GM12878 (cell line): ENCODE data around the gene EPHA5. TPM values are rescaled to one million over a fixed set of nuclear protein-coding genes. Genes with fewer than 3 reads are reported as not detected.

Source experiments
- ATAC-seq: fragments of 200-7000 bp; cut with Tn5 transposase; 3 replicates; pipeline ENCODE4 v1.9.1; 2020; ENCODE audit warnings: mild to moderate bottlenecking, moderate library complexity
- BruUV-seq: library from RNA; stranded (reverse); fragments of 400-500 nt; replicated peaks from 2 replicates; lab custom pipeline; 2021; lab: Mats Ljungman, UMichigan
- CTCF ChIA-PET: fragments of 300-600 bp; sonication (Branson Sonifier 250); formaldehyde crosslinking; extraction: SDS; loops from one replicate; lab custom pipeline; 2021; ENCODE audit warnings: inconsistent platforms; lab: Yijun Ruan, JAX
- POLR2A ChIA-PET: fragments of 350-600 bp; formaldehyde crosslinking; extraction: SDS; loops from one replicate; lab custom pipeline; 2021; ENCODE audit warnings: inconsistent platforms; lab: Charles Lee
- RAD21 ChIA-PET: fragments of 300-600 bp; sonication (Branson Sonifier 250); formaldehyde crosslinking; loops from one replicate; lab custom pipeline; 2023; ENCODE audit warnings: antibody characterized with exemption; ENCODE audit not compliant: unreplicated experiment; lab: Charles Lee
- SMC1A ChIA-PET: fragments of 300-600 bp; sonication (Branson Sonifier 250); formaldehyde crosslinking; loops from one replicate; lab custom pipeline; 2023; ENCODE audit not compliant: unreplicated experiment, uncharacterized antibody; lab: Charles Lee
- DNase-seq: peaks from one replicate; pipeline ENCODE4 v3.0.0-alpha.2; 2011; ENCODE audit warnings: low read depth, low spot score
- FAIRE-seq: peaks from 3 replicates; lab custom pipeline; 2011; peaks lifted over from hg19 to GRCh38; lab: Jason Lieb, UNC
- H2AFZ ChIP-seq: 2 replicates; pipeline ENCODE4 v1.6.0; 2011; ENCODE audit warnings: low read depth, low read length, control low read depth; ENCODE audit not compliant: control insufficient read depth
- H3K27ac ChIP-seq: 2 replicates; pipeline ENCODE4 v1.5.1; 2011; ENCODE audit warnings: control low read depth; ENCODE audit not compliant: control insufficient read depth, insufficient read depth
- H3K27me3 ChIP-seq, 2 experiments: replicated peaks in 1 of 2; 2 replicates each; pipeline versions ENCODE4 v1.6.0 to v1.6.1; 2011; ENCODE audit warnings: low read length in 1 of 2; ENCODE audit not compliant: control insufficient read depth in 2 of 2, insufficient read depth in 2 of 2
- H3K36me3 ChIP-seq, 2 experiments: 2 replicates each; pipeline ENCODE4 v1.5.1; 2011; ENCODE audit warnings: low read length in 1 of 2; ENCODE audit not compliant: control insufficient read depth in 2 of 2, insufficient read depth in 2 of 2
- H3K4me1 ChIP-seq: 2 replicates; pipeline ENCODE4 v1.6.1; 2011; ENCODE audit warnings: mild to moderate bottlenecking, low read length, moderate library complexity, mixed read lengths; ENCODE audit not compliant: control insufficient read depth, insufficient read depth
- H3K4me2 ChIP-seq: 2 replicates; pipeline ENCODE4 v1.6.0; 2011; ENCODE audit warnings: control low read depth; ENCODE audit not compliant: control insufficient read depth, insufficient read depth
- H3K4me3 ChIP-seq: fragments of 200-600 bp; sonication (generic); 2 replicates; pipeline ENCODE4 v1.5.1; 2016
- H3K79me2 ChIP-seq: 2 replicates; pipeline ENCODE4 v1.6.0; 2011; ENCODE audit warnings: low read length; ENCODE audit not compliant: control insufficient read depth, insufficient read depth
- H3K9ac ChIP-seq: 2 replicates; pipeline ENCODE4 v1.8.0; 2011; ENCODE audit warnings: low read length, control low read depth, mixed read lengths; ENCODE audit not compliant: control insufficient read depth, insufficient read depth
- H3K9me3 ChIP-seq: replicated peaks from 3 replicates; pipeline ENCODE4 v1.5.1; 2011; ENCODE audit warnings: mild to moderate bottlenecking, low read length; ENCODE audit not compliant: control insufficient read depth, insufficient read depth
- H4K20me1 ChIP-seq: 2 replicates; pipeline ENCODE4 v1.6.0; 2011; ENCODE audit not compliant: control insufficient read depth, insufficient read depth
- CHD1 ChIP-seq: IDR thresholded peaks from 2 replicates; pipeline ENCODE4 v1.6.1; 2012; ENCODE audit warnings: low read depth, low read length, improper control_type of control experiment
- CUX1 ChIP-seq: IDR thresholded peaks from 2 replicates; pipeline ENCODE4 v1.6.1; 2012; ENCODE audit warnings: improper control_type of control experiment, low read depth, low read length; ENCODE audit not compliant: insufficient replicate concordance
- FOXM1 ChIP-seq: IDR thresholded peaks from 2 replicates; pipeline ENCODE4 v1.6.1; 2012; ENCODE audit warnings: low read depth, mild to moderate bottlenecking, inconsistent platforms, low read length, moderate library complexity
- NBN ChIP-seq: fragments of 450-650 bp; IDR thresholded peaks from 2 replicates; pipeline ENCODE4 v1.6.1; 2016
- NFYB ChIP-seq: IDR thresholded peaks from 2 replicates; pipeline ENCODE4 v1.6.1; 2011; ENCODE audit warnings: low read depth, mild to moderate bottlenecking, low read length, improper control_type of control experiment, moderate library complexity; ENCODE audit not compliant: insufficient read depth
- NR2C2 ChIP-seq: IDR thresholded peaks from 2 replicates; pipeline ENCODE4 v1.6.1; 2011; ENCODE audit warnings: borderline replicate concordance, low read depth; ENCODE audit not compliant: control insufficient read depth, insufficient read length
- TAF1 ChIP-seq: IDR thresholded peaks from 2 replicates; pipeline ENCODE4 v1.6.1; 2011; ENCODE audit warnings: mild to moderate bottlenecking, low read depth, low read length, borderline replicate concordance
- YY1 ChIP-seq: IDR thresholded peaks from 2 replicates; pipeline ENCODE4 v1.6.1; 2011; ENCODE audit warnings: low read depth, mild to moderate bottlenecking, low read length
- ZBED1 ChIP-seq: IDR thresholded peaks from 2 replicates; pipeline ENCODE4 v1.6.1; 2016; ENCODE audit warnings: borderline replicate concordance
- ZBTB33 ChIP-seq: fragments of 450-650 bp; IDR thresholded peaks from 2 replicates; pipeline ENCODE4 v1.6.1; 2017; ENCODE audit warnings: mild to moderate bottlenecking
- WGBS: methylation state at CpG from one replicate; pipeline ENCODE4 v1.1.6; 2016; ENCODE audit warnings: low lambda C conversion rate; ENCODE audit not compliant: insufficient replicate concordance, insufficient coverage; ENCODE audit errors: missing lambda C conversion rate; 5-methylcytosine and 5-hydroxymethylcytosine counted together
- in situ Hi-C: fragments of 300-500 bp; cut with MboI; formaldehyde crosslinking; loops from 9 replicates; pipeline ENCODE4 v1.14.3; 2018; ENCODE audit warnings: mixed read lengths
- intact Hi-C: fragments of 100-400 bp; cut with micrococcal nuclease; formaldehyde crosslinking; loops from one replicate; pipeline ENCODE4 v1.14.2; 2022; ENCODE audit not compliant: unreplicated experiment
- polyA plus RNA-seq, 11 experiments: library from polyadenylated mRNA; depleted of rRNA in 4 of 11; unstranded in 6 of 11; stranded (reverse) in 5 of 11; fragments of >200 nt; fragmentation: Nextera tagmentation in 4 of 11; fragmentation: Illumina TruSeq in 1 of 11; extraction: Ambion mirVana in 4 of 11; extraction: Trizol in 1 of 11; gene quantifications; 1 replicate in 1 of 11; 2 replicates in 10 of 11; pipeline versions ENCODE4 v1.2.1 to v1.2.3, GENCODE V29; 2011 to 2016; ENCODE audit warnings: inconsistent platforms in 2 of 11, missing spikeins in 2 of 11, low read depth in 1 of 11
- total RNA-seq, 4 experiments: library from RNA; depleted of rRNA in 3 of 4; stranded (reverse); fragments of >200 nt in 3 of 4; fragmentation: Illumina TruSeq in 1 of 4; extraction: Trizol in 1 of 4; gene quantifications; 2 replicates each; pipeline versions ENCODE4 v1.2.1 to v1.2.3, GENCODE V29; 2013 to 2021
- TF ChIP-seq, protein P1 (sequence below), 3 experiments: IDR thresholded peaks in 2 of 3; conservative IDR thresholded peaks in 1 of 3; 2 replicates each; pipeline ENCODE4 v1.5.1; 2011; ENCODE audit warnings: low read depth in 3 of 3, low read length in 3 of 3, mild to moderate bottlenecking in 3 of 3, control low read depth in 2 of 3, moderate library complexity in 2 of 3, inconsistent platforms in 1 of 3, mixed read lengths in 1 of 3; ENCODE audit not compliant: control insufficient read depth in 2 of 3, insufficient read depth in 1 of 3; ENCODE audit errors: extremely low read depth in 1 of 3
- TF ChIP-seq, protein P2 (sequence below): fragments of 450-650 bp; IDR thresholded peaks from 2 replicates; pipeline ENCODE4 v1.6.1; 2017; ENCODE audit warnings: borderline replicate concordance

EPHA5 gene
- total and polyA plus RNA-seq, 10 of the 15 experiments (the other 5 are each of a cell fraction or from before 2014, with no cell fraction given): not detected

GRCh38 chr4:65589331-65589730 is 81.0 kb downstream of the EPHA5 start:
- POLR2A ChIA-PET: no interaction called here
- no peak overlapping the region for H2AFZ ChIP-seq
- H3K9ac ChIP-seq: no peak overlapping the region
- no peaks in the 10 kb centered on the region for H3K9me3 ChIP-seq
- ATAC-seq (no peak), DNase-seq (no peak), FAIRE-seq (no peak)
- CTCF ChIA-PET: no interaction called here
- in situ Hi-C loops (no loop called here), intact Hi-C loops (no loop called here)
- H4K20me1 ChIP-seq: no peaks in the 10 kb centered on the region
- H3K79me2 ChIP-seq: no peaks in the 10 kb centered on the region
- no peak overlapping the region for H3K27ac ChIP-seq
- H3K27me3 ChIP-seq: no peaks in the 10 kb centered on the region
- H3K4me2 ChIP-seq: no peak overlapping the region
- SMC1A ChIA-PET: no interaction called here
- no peaks in the 10 kb centered on the region for H3K36me3 ChIP-seq
- no peaks in the 10 kb centered on the region for H3K4me1 ChIP-seq
- no TSS peak for BruUV-seq
- RAD21 ChIA-PET: no interaction called here
- no peak overlapping the region for H3K4me3 ChIP-seq
- WGBS: 42% methylated on average over 1 of the region's 1 CpG
- TF ChIP-seq, protein P1, sequence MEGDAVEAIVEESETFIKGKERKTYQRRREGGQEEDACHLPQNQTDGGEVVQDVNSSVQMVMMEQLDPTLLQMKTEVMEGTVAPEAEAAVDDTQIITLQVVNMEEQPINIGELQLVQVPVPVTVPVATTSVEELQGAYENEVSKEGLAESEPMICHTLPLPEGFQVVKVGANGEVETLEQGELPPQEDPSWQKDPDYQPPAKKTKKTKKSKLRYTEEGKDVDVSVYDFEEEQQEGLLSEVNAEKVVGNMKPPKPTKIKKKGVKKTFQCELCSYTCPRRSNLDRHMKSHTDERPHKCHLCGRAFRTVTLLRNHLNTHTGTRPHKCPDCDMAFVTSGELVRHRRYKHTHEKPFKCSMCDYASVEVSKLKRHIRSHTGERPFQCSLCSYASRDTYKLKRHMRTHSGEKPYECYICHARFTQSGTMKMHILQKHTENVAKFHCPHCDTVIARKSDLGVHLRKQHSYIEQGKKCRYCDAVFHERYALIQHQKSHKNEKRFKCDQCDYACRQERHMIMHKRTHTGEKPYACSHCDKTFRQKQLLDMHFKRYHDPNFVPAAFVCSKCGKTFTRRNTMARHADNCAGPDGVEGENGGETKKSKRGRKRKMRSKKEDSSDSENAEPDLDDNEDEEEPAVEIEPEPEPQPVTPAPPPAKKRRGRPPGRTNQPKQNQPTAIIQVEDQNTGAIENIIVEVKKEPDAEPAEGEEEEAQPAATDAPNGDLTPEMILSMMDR (IDR thresholded peaks at IDR 0.05 in 2 of 3, conservative IDR thresholded peaks at IDR 0.05 in 1 of 3; ENCODE audit: control insufficient read depth in 2 of 3, extremely low read depth in 1 of 3, insufficient read depth in 1 of 3, low read depth in 3 of 3, low read length in 3 of 3): no peak
- no peak for TF ChIP-seq CUX1
- no peak for TF ChIP-seq TAF1
- TF ChIP-seq ZBED1: no peak
- TF ChIP-seq YY1: no peak
- no peak for TF ChIP-seq NR2C2
- TF ChIP-seq FOXM1: no peak
- TF ChIP-seq NFYB: no peak
- TF ChIP-seq ZBTB33: no peak
- TF ChIP-seq, protein P2, sequence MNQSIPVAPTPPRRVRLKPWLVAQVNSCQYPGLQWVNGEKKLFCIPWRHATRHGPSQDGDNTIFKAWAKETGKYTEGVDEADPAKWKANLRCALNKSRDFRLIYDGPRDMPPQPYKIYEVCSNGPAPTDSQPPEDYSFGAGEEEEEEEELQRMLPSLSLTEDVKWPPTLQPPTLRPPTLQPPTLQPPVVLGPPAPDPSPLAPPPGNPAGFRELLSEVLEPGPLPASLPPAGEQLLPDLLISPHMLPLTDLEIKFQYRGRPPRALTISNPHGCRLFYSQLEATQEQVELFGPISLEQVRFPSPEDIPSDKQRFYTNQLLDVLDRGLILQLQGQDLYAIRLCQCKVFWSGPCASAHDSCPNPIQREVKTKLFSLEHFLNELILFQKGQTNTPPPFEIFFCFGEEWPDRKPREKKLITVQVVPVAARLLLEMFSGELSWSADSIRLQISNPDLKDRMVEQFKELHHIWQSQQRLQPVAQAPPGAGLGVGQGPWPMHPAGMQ: no peak
- no peak for TF ChIP-seq CHD1
- no peak for TF ChIP-seq NBN
